H1 (cell line): ENCODE measurements around the gene GALNT7. TPM values are rescaled to one million over a fixed set of nuclear protein-coding genes. Genes with fewer than 3 reads are reported as not detected.

Experiments used
- RAD21 ChIP-seq, 2 experiments: IDR thresholded peaks in 1 of 2; conservative IDR thresholded peaks in 1 of 2; 2 replicates each; pipeline ENCODE4 v1.6.1; 2011; ENCODE audit warnings: low read depth in 2 of 2, low read length in 2 of 2, improper control_type of control experiment in 1 of 2, inconsistent platforms in 1 of 2, mild to moderate bottlenecking in 1 of 2, moderate library complexity in 1 of 2
- polyA plus RNA-seq, 7 experiments: library from polyadenylated mRNA; depleted of rRNA in 3 of 7; stranded (reverse) in 5 of 7; unstranded in 2 of 7; fragments of >200 nt in 5 of 7; fragments of 200-250 nt in 2 of 7; gene quantifications; 1 replicate in 5 of 7; 2 replicates in 1 of 7; 4 replicates in 1 of 7; pipeline versions ENCODE4 v1.2.1 to v1.2.3, GENCODE V29; 2011 to 2013; ENCODE audit warnings: missing spikeins in 2 of 7, mixed read lengths in 2 of 7
- total RNA-seq: library from RNA; stranded (reverse); fragmentation: NEBNext Ultra II Directional; extraction: Animal tissue kit (Norgen Biotek cat#: 25700); gene quantifications from 2 replicates; pipeline ENCODE4 v1.2.1, GENCODE V29; 2021

The GALNT7 gene
- total and polyA plus RNA-seq, 2 of the 8 experiments (the other 6 are each of a cell fraction or from before 2014, with no cell fraction given) = 22.4 to 85.5 TPM

DNA sequence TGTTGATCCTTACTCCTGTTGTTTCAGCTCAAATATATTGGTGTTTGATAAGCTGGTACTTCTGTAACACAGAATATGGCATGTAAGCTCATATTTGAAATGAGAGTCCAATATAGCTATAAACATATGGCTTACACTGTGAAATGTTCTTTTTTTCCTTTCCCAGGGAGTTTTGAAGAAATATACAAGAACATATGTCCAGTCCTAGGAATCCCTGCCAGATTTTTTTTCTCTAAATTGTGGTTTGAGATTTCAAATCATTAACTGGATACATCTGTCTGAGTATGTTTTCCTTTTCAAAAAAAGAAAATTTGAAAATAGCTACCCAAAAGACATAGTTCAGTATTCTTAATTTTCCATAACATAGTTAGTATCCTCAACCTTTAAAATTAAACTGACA lies 105.3 kb downstream of the GALNT7 start (continued):
- no peak for TF ChIP-seq RAD21 (IDR thresholded peaks at IDR 0.05 in 1 of 2, conservative IDR thresholded peaks at IDR 0.05 in 1 of 2; ENCODE audit: low read depth in 2 of 2, low read length in 2 of 2)
